Urinary bladder (tissue), 4 donors: Measurements from ENCODE around the gene HBZ. TPM values are rescaled to one million over a fixed set of nuclear protein-coding genes. Genes with fewer than 3 reads are reported as not detected.
A peak's percentile ranks its signal among the peaks of the same experiment; 100 is the strongest.
"Not testable (repeated sequence)": the region's sequence is repeated elsewhere in the genome, so short reads cannot be mapped to it uniquely, and the experiment has no call there.

Experiments used
- DNase-seq: peaks from one replicate; pipeline ENCODE4 v3.0.0-alpha.2; 2015; ENCODE audit errors: extremely low spot score
- H3K27ac ChIP-seq: one replicate; pipeline ENCODE4 v1.5.1; 2013; ENCODE audit warnings: low read depth, mild to moderate bottlenecking, moderate library complexity
- H3K36me3 ChIP-seq: one replicate; pipeline ENCODE4 v1.6.1; 2013; ENCODE audit warnings: mild to moderate bottlenecking, moderate library complexity; ENCODE audit not compliant: insufficient read depth
- H3K4me1 ChIP-seq: one replicate; pipeline ENCODE4 v1.6.1; 2013; ENCODE audit warnings: mild to moderate bottlenecking, moderate library complexity; ENCODE audit not compliant: insufficient read depth
- H3K4me3 ChIP-seq: one replicate; pipeline ENCODE4 v1.5.1; 2013; ENCODE audit warnings: low read depth, low read length
- WGBS: extraction: QIAGEN DNeasy Blood & Tissue Kit; methylation state at CpG from one replicate; pipeline ENCODE4 v1.1.7; 2013; 5-methylcytosine and 5-hydroxymethylcytosine counted together
- polyA plus RNA-seq: library from polyadenylated mRNA; stranded (reverse); fragments of 200-250 nt; gene quantifications from one replicate; pipeline ENCODE4 v1.2.3, GENCODE V29; 2013
- total RNA-seq: library from RNA; depleted of rRNA; stranded (reverse); fragments of >200 nt; gene quantifications from one replicate; pipeline ENCODE4 v1.2.3, GENCODE V29; 2014
- donor health status: healthy with polysubstance abuse.
- donor health status: healthy.

HBZ gene
- total and polyA plus RNA-seq, 2 donors, result 0.47 to 0.85 TPM

GRCh38 chr16:146646-147045 is 5.8 kb upstream of the HBZ start:
- no peaks in the 10 kb centered on the region for H3K4me1 ChIP-seq
- no peak overlapping the region for H3K4me3 ChIP-seq
- no peak overlapping the region for H3K27ac ChIP-seq
- DNase-seq, result no peak
- 86% methylated on average over 2 of the region's 2 CpGs for WGBS
- H3K36me3 ChIP-seq, result no peaks in the 10 kb centered on the region

GRCh38 chr16:149024-149660 is 3.3 kb upstream of the HBZ start:
- Histone ChIP-seq H3K36me3 (no peaks in the 10 kb centered on the region), H3K4me3 (no peak overlapping the region), H3K4me1 (no peaks in the 10 kb centered on the region), H3K27ac (no peak overlapping the region)
- 47% methylated on average over 9 of the region's 9 CpGs for WGBS
- no peak for DNase-seq

GRCh38 chr16:153129-153521 is 681 bp downstream of the HBZ start:
- not testable (repeated sequence) for H3K4me1 ChIP-seq, DNase-seq, H3K4me3 ChIP-seq, H3K27ac ChIP-seq, H3K36me3 ChIP-seq
- WGBS, result 49% methylated on average over 3 of the region's 6 CpGs

GRCh38 chr16:153550-154216 is 1.2 kb downstream of the HBZ start:
- DNase-seq, H3K4me3 ChIP-seq, H3K36me3 ChIP-seq, H3K4me1 ChIP-seq, H3K27ac ChIP-seq: not testable (repeated sequence)
- WGBS, result no CpG with 5 or more reads among the region's 74 CpGs

- no peak for DNase-seq
- peak overlapping the region; percentile 33 for H3K4me3 ChIP-seq
- no peaks in the 10 kb centered on the region for H3K4me1 ChIP-seq
- H3K36me3 ChIP-seq, result no peaks in the 10 kb centered on the region
- WGBS, result 2% methylated on average over 50 of the region's 59 CpGs
- no peak overlapping the region for H3K27ac ChIP-seq
Observed at GRCh38 chr16:154217-155030, 2.0 kb downstream of the HBZ start.

GRCh38 chr16:155031-155398 is 2.6 kb downstream of the HBZ start:
- H3K36me3 ChIP-seq, result no peaks in the 10 kb centered on the region
- no peak overlapping the region for H3K4me3 ChIP-seq
- no peak for DNase-seq
- 68% methylated on average over 7 of the region's 7 CpGs for WGBS
- no peak overlapping the region for H3K27ac ChIP-seq
- H3K4me1 ChIP-seq, result no peaks in the 10 kb centered on the region

GRCh38 chr16:159136-159849 is 6.8 kb downstream of the HBZ start:
- H3K27ac ChIP-seq, result no peak overlapping the region
- no peaks in the 10 kb centered on the region for H3K4me1 ChIP-seq
- no peak for DNase-seq
- H3K4me3 ChIP-seq, result no peak overlapping the region
- no peaks in the 10 kb centered on the region for H3K36me3 ChIP-seq
- 44% methylated on average over 6 of the region's 6 CpGs for WGBS

- not testable (repeated sequence) for H3K4me3 ChIP-seq, H3K36me3 ChIP-seq, H3K4me1 ChIP-seq, H3K27ac ChIP-seq, DNase-seq
- 70% methylated on average over 20 of the region's 20 CpGs for WGBS
Observed at GRCh38 chr16:160242-160641, 7.8 kb downstream of the HBZ start.

GRCh38 chr16:160691-161190 is 8.3 kb downstream of the HBZ start:
- Histone ChIP-seq H3K36me3 (no peaks in the 10 kb centered on the region), H3K4me1 (no peaks in the 10 kb centered on the region), H3K27ac (no peak overlapping the region), H3K4me3 (no peak overlapping the region)
- WGBS, result 68% methylated on average over 18 of the region's 18 CpGs
- no peak for DNase-seq

- no peaks in the 10 kb centered on the region for H3K4me1 ChIP-seq
- 88% methylated on average over 13 of the region's 13 CpGs for WGBS
- no peak overlapping the region for H3K27ac ChIP-seq
- DNase-seq, result no peak
- no peak overlapping the region for H3K4me3 ChIP-seq
- no peaks in the 10 kb centered on the region for H3K36me3 ChIP-seq
Observed at GRCh38 chr16:162271-162991, 10.0 kb downstream of the HBZ start.

- WGBS, result 85% methylated on average over 10 of the region's 10 CpGs
- not testable (repeated sequence) for H3K4me1 ChIP-seq, DNase-seq, H3K36me3 ChIP-seq, H3K27ac ChIP-seq, H3K4me3 ChIP-seq
Observed at GRCh38 chr16:163139-163538, 10.7 kb downstream of the HBZ start.

- WGBS, result 46% methylated on average over 2 of the region's 3 CpGs
- DNase-seq, H3K4me3 ChIP-seq, H3K4me1 ChIP-seq, H3K36me3 ChIP-seq, H3K27ac ChIP-seq: not testable (repeated sequence)
Observed at GRCh38 chr16:163696-164095, 11.3 kb downstream of the HBZ start.
